Measurements from ENCODE around the gene OR1N2.

- TF ChIP-seq, protein P1, sequence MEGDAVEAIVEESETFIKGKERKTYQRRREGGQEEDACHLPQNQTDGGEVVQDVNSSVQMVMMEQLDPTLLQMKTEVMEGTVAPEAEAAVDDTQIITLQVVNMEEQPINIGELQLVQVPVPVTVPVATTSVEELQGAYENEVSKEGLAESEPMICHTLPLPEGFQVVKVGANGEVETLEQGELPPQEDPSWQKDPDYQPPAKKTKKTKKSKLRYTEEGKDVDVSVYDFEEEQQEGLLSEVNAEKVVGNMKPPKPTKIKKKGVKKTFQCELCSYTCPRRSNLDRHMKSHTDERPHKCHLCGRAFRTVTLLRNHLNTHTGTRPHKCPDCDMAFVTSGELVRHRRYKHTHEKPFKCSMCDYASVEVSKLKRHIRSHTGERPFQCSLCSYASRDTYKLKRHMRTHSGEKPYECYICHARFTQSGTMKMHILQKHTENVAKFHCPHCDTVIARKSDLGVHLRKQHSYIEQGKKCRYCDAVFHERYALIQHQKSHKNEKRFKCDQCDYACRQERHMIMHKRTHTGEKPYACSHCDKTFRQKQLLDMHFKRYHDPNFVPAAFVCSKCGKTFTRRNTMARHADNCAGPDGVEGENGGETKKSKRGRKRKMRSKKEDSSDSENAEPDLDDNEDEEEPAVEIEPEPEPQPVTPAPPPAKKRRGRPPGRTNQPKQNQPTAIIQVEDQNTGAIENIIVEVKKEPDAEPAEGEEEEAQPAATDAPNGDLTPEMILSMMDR (IDR thresholded peaks at IDR 0.05), result no peak
- no peak for TF ChIP-seq POLR2A (IDR thresholded peaks at IDR 0.05)
- TF ChIP-seq POLR2AphosphoS5 (IDR thresholded peaks at IDR 0.05), result no peak
These were observed 45.9 kb upstream of the OR1N2 start for GRCh38 chr9:122506964-122507363.

Measured in transverse colon (tissue), 4 donors.